Embryonic facial prominence (tissue), 1 donor: ENCODE data around the gene PEX26.
"Not testable (repeated sequence)": the region's sequence is repeated elsewhere in the genome, so short reads cannot be mapped to it uniquely, and the experiment has no call there.

Experiments used
- DNase-seq: peaks from one replicate; pipeline ENCODE4 v3.0.0-alpha.2; 2016; ENCODE audit errors: extremely low spot score

PEX26 gene

GRCh38 chr22:18119409-18120110 lies 41.8 kb downstream of the PEX26 start:
- no peak for DNase-seq

- DNase-seq: no peak
Observed at GRCh38 chr22:18120857-18121256, 43.1 kb downstream of the PEX26 start.

- no peak for DNase-seq
Observed at GRCh38 chr22:18121506-18121905, 43.7 kb downstream of the PEX26 start.

GRCh38 chr22:18121954-18122554 lies 44.3 kb downstream of the PEX26 start:
- DNase-seq: no peak

- DNase-seq: not testable (repeated sequence)
Observed at GRCh38 chr22:18123476-18124025, 45.8 kb downstream of the PEX26 start.

GRCh38 chr22:18126606-18127005 lies 48.8 kb downstream of the PEX26 start:
- no peak for DNase-seq

- DNase-seq: no peak
Observed at GRCh38 chr22:18130018-18130417, 52.2 kb downstream of the PEX26 start.

- no peak for DNase-seq
Observed at GRCh38 chr22:18130699-18131429, 53.1 kb downstream of the PEX26 start.

GRCh38 chr22:18133452-18133851 lies 55.7 kb downstream of the PEX26 start:
- DNase-seq: no peak

GRCh38 chr22:18136563-18137320 lies 59.0 kb downstream of the PEX26 start:
- DNase-seq: no peak

- not testable (repeated sequence) for DNase-seq
Observed at GRCh38 chr22:18141004-18141403, 63.2 kb downstream of the PEX26 start.

- DNase-seq: no peak
Observed at GRCh38 chr22:18144105-18144504, 66.3 kb downstream of the PEX26 start.

GRCh38 chr22:18145676-18146388 lies 68.0 kb downstream of the PEX26 start:
- DNase-seq: no peak

- DNase-seq: no peak
Observed at GRCh38 chr22:18146389-18146753, 68.6 kb downstream of the PEX26 start.

- DNase-seq: no peak
Observed at GRCh38 chr22:18147791-18148190, 70.0 kb downstream of the PEX26 start.

GRCh38 chr22:18148293-18148965 lies 70.6 kb downstream of the PEX26 start:
- DNase-seq: no peak

- no peak for DNase-seq
Observed at GRCh38 chr22:18152519-18152918, 74.7 kb downstream of the PEX26 start.

GRCh38 chr22:18154821-18155390 lies 77.1 kb downstream of the PEX26 start:
- DNase-seq: no peak
